Measurements from ENCODE around the gene FCGR2B.
"Not testable (repeated sequence)": the region's sequence is repeated elsewhere in the genome, so short reads cannot be mapped to it uniquely, and the experiment has no call there.

DNA sequence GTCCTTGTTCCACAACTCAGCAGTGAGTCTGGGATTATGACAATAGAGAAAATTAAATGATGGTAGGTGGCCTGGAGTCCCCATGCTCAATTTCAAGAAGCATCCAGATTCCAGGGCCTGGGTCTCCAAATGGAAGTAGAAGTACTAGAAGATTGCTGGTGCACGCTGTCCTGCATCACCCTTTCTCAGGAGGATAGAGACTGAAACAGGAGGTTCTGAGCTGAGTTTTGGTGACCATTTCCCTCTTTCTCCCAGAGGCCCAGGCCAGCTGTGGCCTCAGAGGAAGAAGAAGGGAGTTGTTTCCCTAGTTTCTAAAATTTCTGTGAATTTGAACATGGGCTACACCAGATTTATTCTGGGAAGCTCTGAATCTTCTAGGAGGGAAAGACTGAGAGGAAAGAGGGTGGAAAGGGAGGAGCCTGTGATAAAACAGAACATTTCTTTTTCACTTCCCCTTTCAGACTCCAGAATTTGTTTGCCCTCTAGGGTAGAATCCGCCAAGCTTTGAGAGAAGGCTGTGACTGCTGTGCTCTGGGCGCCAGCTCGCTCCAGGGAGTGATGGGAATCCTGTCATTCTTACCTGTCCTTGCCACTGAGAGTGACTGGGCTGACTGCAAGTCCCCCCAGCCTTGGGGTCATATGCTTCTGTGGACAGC lies at the start of gene FCGR2B:
- TF ChIP-seq, protein P1, sequence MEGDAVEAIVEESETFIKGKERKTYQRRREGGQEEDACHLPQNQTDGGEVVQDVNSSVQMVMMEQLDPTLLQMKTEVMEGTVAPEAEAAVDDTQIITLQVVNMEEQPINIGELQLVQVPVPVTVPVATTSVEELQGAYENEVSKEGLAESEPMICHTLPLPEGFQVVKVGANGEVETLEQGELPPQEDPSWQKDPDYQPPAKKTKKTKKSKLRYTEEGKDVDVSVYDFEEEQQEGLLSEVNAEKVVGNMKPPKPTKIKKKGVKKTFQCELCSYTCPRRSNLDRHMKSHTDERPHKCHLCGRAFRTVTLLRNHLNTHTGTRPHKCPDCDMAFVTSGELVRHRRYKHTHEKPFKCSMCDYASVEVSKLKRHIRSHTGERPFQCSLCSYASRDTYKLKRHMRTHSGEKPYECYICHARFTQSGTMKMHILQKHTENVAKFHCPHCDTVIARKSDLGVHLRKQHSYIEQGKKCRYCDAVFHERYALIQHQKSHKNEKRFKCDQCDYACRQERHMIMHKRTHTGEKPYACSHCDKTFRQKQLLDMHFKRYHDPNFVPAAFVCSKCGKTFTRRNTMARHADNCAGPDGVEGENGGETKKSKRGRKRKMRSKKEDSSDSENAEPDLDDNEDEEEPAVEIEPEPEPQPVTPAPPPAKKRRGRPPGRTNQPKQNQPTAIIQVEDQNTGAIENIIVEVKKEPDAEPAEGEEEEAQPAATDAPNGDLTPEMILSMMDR (IDR thresholded peaks at IDR 0.05; ENCODE audit: borderline replicate concordance, extremely low read depth, low read length, poor library complexity, severe bottlenecking), result not testable (repeated sequence)
- not testable (repeated sequence) for TF ChIP-seq EZH2 (IDR thresholded peaks at IDR 0.05; ENCODE audit: borderline replicate concordance, low read depth, low read length, severe bottlenecking)

All from DND-41 (cell line).